HG02623 (cell line): ENCODE data around the gene EIF2AK2.

Experiments
- ATAC-seq: cut with Tn5 transposase; IDR thresholded peaks from one replicate; pipeline ENCODE4 v1.9.1; 2021; ENCODE audit warnings: moderate library complexity; ENCODE audit not compliant: unreplicated experiment

EIF2AK2 gene

DNA sequence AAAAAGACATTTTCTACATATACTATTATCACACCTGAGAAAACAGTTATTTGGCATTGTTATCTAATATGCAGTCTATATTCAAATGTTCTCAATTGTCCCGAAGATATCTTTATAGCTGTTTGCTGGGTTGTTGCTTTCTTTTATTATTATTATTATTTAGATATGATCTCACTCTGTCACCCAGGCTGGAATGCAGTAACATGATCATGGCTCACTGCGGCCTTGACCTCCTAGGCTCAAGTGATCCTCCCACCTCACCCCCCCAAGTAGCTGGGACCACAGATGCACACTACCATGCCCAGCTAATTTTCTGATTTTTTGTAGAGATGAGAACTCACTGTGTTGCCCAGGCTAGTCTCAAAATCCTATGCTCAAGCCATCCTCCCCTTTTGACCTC, 52.6 kb downstream of the EIF2AK2 start:
- ATAC-seq, result no peak

DNA sequence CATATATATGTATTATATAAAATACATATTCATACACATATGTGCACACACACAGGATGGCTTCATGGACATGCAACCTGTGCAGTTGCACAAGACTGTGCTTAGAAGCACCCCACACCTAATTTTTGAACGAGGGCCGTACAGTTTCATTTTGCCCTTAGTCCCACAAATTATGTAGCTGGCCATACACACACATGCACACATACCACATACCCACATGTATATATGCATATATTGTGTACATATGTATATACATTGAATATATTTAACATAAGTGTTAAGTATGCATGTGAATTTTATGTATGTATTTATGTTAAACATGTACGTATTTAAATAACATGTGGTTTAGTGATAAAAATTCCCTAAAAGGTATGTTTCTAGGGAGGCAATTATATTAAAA, 54.2 kb downstream of the EIF2AK2 start:
- ATAC-seq, result no peak

DNA sequence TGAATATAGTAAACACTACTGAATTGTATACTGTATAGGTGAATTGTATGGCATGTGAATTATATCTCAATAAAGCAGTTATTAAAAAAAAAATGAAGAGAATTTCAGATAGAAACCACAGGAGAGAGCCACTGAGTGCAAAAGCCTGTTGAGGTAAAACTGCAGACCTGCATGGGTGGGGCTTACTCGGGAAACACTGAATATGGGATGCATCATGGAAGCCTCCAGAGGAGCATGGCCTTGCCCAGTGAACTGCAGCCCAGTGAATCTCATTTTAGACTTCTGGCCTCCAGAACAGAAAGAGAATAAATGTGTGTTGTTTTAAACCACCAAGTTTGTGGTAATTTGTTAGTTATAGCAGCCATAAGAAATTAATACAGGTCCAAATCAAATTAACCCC, 56.7 kb downstream of the EIF2AK2 start:
- no peak for ATAC-seq

DNA sequence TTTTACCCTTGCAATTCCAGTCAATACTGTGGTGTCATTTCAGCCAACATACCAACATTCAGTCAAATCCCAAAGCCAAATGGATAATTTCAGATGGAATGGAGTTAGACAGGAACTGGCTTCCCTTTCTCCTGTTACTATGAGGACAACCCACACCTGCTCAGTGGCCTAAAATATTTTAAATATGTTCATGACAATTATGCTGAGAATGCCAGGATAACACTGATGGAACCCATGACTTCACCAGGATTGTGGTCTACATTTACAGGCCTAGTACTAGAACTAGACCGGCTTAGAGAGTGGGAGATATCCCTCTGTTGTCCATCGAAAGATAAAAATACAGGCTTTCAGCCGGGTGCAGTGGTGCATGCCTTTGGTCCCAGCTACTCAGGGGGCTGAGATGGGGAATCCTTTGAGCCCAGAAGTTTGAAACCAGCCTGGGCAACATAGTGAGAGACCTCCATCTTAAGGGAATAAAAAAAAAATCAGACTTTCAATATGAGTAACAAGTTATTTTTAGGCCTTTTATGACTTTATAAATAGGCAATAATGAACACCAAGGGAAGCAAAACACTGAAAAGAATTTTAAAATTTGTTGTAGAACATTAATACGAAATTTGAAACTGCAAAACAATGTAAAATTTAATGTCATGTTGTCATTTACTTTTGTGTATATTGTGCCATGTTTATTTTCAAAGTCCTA, 58.2 kb downstream of the EIF2AK2 start:
- no peak for ATAC-seq

DNA sequence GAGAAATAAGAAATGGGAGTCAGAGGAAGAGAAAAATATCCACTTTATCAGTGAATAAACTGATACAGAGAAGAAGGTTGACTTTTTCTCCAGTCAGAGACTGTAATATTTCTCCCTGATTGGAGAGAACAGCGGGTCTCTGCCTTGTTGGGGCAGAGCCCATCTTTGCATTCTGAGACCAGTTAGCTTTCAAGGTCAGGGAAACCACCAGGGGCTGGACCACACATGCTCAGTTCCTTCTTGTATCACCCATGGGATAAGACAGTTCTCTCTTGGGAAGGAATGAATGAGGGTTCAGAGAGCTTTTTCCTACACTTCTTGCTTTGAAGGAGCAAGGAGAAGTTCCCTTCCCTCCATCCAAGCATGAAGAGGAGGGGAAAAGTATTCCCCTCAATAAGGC, 60.2 kb downstream of the EIF2AK2 start:
- ATAC-seq, result no peak

DNA sequence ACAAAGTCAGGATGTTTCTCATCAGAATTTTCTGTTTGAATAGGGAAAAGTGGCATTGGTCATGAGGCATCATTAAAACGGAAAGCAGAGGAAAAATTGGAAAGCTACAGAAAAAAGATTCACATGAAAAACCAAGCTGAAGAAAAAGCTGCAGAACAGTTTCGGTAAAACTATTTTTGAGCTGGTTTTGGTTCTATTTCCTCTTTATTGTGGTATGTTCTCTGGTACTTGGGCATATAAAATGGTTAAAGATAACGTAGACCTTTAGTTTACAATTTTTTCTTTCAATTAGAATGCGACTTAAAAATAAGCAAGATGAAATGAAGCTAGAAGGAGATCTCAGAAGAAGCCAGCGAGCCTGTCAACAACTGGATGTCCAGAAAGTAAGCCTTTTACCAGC, 64.9 kb downstream of the EIF2AK2 start:
- ATAC-seq, result peak; percentile 47

DNA sequence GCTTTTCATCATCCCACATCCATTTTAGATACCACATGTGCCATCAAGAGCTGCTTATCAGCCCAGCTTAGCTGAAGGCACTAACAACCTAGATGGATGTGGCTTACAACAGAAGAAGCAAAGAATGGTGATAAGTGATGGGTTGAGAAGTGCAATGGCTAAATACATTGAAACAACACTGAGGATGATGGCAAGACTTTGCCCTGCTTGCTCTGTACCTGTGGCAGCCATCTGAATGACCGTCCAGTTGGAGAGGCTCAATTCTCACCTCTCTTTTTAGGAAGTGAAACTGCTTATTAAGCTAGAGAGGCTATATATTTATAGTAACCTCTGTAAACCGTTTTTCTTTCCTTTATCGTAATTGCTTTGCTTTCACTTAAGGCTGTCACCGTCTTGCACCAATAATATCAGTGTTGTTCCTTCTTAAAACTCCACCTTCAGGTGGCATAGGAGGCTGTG, 66.7 kb downstream of the EIF2AK2 start:
- ATAC-seq, result peak; percentile 90

DNA sequence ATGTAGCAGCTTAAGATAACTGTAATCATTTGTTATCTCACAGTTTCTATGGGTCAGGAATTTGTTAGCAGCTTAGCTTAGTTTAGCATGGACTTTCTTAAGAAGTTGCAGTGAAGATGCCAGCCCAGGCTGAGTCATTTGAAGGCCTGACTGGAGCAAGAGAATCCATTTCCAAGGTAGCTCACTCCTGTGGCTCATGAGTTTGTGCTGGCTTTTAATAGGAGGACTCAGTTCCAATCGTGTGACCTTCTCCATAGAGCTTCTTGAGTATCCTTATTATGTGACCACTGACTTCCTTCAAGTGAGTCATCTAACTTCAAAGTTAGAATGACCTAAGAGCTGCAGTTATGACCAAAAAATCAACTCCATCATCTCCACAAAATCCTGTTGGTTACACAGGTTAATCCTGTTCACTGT, 71.0 kb downstream of the EIF2AK2 start:
- no peak for ATAC-seq

DNA sequence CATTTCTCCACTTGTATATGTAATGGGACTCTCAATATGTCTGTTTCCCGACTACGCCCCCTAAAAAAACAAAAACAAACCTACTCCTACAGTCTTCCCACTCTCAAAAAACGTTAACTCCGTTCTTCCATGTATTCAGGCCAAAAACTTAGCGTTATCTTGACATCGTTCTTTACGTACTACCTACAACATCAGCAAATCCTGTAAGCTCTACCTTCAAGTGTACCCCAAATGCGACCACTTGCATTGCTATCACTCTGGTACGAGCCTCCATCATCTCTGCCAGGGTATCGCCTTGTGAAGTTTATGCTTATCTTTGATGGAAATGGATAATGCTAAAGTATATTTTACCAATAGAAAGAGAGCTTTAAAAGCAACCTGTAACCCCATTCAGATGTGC, 72.0 kb downstream of the EIF2AK2 start:
- no peak for ATAC-seq

DNA sequence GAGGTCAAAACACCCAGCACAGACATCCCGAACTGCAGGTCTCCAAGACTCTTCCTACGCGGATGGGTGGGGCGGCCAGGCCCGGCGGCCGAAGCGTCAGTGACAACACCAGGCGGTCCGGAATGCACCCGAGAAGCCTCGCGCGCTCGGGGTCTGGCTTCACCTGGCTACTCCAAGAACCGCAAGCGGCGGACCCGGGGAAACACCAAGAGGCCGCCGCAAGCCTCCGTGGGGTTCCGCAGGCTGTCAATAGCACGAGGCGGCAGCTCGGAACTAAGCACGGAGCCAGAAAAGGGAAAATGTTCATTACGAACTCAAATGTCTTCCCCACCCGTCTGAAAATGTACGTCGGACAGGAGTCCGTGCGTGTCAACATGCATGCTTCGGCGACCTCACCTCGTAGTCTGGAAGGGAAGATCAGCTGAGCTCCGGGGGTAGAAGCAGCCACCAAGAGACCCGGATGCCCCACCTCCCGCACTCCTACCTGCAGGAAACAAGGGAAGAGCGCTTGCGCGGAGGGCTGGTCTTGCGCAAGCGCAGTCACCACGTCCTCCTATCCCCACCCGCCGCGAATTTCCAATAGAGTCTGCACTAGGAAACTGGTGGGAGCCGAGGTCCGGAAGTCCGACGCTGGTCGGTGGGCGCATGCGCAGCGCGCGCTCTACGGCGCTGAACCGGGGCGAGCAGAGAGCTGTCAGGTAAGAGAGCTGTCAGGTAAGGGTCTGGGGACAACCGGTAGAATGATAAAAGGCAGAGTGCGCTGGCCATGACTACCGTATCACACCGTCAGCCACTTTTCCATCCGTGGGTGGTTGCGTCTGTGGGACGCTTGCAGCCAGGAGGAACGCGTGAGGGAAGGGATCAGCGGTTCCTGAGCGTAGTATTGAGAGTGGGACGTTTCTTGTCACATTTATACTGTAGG, 72.6 kb downstream of the EIF2AK2 start, which contains the start of the genes GPATCH11 and HEATR5B:
Gene GPATCH11 (plus strand): TSS at position 646 of the 922 bp plus-strand sequence. CDS start 3,864 bp downstream, outside the sequence.
Gene HEATR5B (minus strand): TSS at position 500 of the 922 bp plus-strand sequence. CDS start 958 bp downstream, outside the sequence.
- peak; percentile 89 for ATAC-seq

DNA sequence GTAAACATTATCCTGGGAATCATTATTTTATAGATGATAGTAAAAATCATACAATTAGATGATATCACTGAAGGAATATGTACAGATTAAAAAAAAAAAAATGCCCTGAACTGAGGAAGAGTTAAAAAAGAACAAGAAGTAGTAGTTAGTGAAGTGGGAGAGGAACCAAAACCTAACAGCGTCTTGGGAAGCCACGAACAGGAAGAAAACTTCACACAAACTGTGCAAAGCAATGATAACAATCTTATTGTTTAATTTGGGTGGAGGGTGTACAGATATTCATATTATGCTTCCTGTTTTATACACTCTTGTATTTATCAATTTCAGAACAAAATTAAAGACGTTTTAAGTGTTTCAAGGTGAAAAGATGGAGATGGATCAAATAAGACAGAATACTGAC, 76.1 kb downstream of the EIF2AK2 start:
- no peak for ATAC-seq

DNA sequence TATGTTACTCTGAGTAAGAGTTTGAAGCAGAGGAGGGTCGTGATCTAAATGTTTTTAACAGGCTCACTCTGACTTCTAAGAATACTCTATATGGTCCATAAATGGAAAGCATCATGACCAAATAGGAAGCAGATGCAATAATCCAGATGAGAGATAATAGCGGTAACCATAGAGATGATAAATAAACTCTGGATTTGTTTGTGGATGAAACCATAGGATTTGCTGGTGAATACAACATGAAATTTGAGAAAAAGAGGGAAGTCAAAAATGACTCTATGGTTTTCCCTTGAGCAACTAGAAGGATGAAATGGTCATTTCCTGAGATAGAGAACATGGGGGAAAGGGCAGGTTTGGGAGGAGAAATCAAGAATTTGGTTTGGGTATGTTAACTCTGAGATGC, 76.5 kb downstream of the EIF2AK2 start:
- no peak for ATAC-seq

DNA sequence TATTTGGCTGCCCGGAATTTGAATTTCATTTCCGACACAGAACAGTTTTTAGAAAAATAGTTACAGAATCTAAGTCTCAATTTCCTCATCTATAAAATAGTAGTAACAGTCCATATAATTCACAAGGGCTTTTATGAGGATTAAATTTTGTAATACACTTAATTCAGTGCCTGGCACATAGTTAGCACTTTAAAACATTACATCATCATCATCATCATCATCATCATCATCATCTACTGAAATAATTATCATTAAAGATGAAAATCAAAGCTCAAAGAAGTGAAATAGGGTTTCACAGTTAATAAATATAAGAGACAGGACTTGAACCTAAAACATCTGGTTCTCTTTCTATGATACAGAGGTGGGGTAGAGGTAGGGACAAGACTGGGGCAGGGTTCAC, 85.8 kb downstream of the EIF2AK2 start:
- no peak for ATAC-seq

DNA sequence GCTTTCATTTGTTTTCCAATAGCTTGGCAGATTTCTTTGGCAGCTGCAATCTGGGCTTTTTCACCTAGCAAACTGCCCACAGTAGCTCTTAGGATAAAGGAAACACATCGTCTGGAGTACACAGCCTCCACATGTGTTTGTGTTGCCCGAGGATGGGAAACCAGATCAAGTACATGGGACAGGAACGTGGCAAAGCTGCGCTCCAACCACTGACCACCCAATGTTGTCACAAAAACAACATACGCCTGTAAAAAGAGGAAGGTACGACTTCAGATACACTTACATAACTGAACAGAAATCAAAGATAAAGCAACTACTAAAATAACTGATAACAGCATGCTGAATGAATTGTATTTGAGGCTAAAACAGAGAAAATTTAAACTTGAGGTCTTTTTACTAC, 88.1 kb downstream of the EIF2AK2 start:
- ATAC-seq, result no peak

DNA sequence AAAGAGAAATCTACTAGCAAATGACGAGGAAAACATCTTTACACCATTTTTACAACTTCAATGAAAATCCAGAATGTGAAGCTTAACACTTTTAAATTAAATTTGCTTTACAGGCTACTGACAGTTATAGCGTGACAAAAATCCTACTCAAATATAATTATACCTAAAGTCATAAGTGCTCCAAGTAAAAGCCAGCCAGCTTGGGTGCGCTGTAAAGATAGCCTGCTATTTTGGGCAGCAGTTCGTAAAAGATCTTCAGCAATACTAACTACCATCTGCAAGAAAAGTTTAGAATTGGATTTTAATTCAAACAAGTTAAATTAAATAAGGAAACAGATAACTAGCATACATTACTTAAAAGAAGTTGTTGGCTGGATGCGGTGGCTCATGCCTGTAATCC, 95.0 kb downstream of the EIF2AK2 start:
- ATAC-seq, result no peak

DNA sequence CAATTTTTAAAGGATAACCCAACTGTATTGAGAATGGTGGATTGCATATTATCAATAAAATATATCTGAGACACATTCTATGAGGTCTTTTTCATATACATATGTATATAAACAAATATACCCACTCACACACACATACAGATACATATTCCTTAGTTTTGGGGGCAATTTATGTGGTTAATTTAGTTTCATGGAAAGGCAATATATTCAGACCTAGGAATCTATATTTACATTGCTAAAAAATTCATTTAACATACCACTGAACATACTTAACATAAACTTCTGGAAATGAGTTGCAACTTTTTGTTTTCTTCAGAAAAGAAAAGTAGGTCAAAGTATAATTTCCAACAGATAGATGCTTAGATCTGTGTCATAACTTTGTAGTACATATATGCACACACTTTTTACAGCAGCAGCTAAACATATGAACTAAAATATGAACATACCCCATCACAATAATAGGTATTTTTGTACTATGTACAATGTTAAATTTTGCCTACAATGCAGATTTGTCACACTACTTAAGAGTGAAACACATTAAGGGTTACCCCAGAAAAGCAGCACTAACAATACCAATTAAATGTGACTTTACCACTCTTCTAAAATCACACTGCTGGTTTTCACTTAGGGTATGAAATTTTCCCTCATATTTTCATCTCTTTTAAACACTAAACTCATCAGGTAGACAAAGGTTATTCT, 95.6 kb downstream of the EIF2AK2 start:
- ATAC-seq, result no peak

DNA sequence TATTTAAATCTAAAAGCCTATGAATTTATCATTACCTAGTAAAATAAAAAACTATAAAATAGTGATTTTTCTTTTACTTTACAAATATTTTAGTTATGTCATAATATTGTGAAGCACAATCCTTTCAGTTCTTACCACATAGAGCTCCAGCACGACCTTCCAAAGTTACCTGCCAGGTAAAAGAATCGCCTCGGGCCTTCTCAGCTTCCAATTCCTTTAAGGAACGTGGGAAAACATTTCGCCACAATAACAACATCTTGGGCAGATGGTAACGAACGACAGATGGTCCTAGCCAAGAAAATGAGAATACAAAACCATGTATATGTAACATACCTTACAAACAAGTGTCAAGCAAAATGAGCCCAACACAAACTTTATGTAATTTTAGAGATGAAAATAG, 96.3 kb downstream of the EIF2AK2 start:
- no peak for ATAC-seq

DNA sequence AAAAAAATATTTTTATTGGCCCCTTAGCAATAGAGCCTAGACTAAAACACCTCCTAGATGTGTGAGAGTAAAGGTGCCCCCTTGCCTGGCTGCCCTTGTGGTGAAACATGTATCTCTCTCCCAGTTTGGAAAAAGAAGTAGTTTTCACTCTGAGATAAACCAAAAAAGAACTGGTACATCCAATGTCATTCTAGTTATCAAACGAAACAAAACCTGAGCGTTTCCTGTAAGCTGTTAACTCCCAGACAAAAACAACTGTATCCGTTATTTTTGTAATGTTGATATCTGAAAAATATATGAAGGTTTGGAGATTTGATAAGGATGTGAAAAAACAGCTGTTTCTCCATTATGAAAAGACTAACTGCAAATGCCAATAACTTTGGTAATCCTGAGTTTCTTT, 96.9 kb downstream of the EIF2AK2 start:
- no peak for ATAC-seq

DNA sequence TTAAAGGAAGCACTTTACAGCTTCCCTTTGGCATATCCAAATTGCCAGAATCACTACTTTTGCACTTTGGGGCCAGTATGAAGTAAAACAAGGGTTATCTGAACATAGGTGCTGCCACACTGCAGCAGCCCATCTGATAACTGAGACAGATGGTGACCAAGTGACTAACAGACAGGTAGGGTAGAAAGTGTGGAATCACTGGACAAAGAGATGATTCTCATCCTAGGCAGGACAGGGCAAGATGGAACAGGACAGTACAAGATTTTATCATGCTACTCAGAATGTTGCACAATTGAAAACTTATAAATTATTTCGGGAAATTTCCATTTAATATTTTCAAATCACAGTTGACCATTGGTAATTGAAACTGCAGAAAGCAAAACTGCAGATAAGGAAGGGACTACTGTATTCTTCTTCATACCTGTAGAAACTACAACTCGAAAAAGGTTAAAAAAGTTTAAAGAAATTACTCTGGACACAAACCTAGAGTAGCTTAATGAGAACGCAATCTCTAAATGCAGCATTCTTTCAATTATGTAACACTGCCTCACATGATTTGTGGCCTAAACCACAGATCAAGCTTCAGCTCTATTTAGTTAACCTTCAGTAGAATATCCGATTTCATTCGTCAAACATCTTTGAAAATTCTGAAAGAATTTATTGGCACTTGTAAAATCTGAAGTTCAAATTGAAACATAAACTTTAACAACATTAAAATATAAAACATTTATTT, 104.0 kb downstream of the EIF2AK2 start:
- no peak for ATAC-seq
